Measurements from ENCODE around the gene CES3. TPM values are rescaled to one million over a fixed set of nuclear protein-coding genes. Genes with fewer than 3 reads are reported as not detected.

Gene CES3
- total and polyA plus RNA-seq, 9 of the 15 experiments (the other 6 are each of a cell fraction or from before 2014, with no cell fraction given): 0.06 to 2.2 (median 0.68) TPM

- TF ChIP-seq CREB5 (CRISPR knock-in tag; IDR thresholded peaks at IDR 0.05): no peak
- no peak for TF ChIP-seq ARNT (IDR thresholded peaks at IDR 0.05)
- TF ChIP-seq E2F1 (CRISPR knock-in tag; IDR thresholded peaks at IDR 0.05): no peak
- TF ChIP-seq CEBPG (CRISPR knock-in tag; IDR thresholded peaks at IDR 0.05): no peak
- no peak for TF ChIP-seq CEBPG (tag; conservative IDR thresholded peaks at IDR 0.05 in 1 of 2, IDR thresholded peaks at IDR 0.05 in 1 of 2)
- no peak for TF ChIP-seq NKRF (IDR thresholded peaks at IDR 0.05; ENCODE audit: borderline replicate concordance)
- peak; percentile 57; the same call in 1 of the 2 replicates for TF ChIP-seq ZEB2 (IDR thresholded peaks at IDR 0.05)
- TF ChIP-seq BRF2 (IDR thresholded peaks at IDR 0.05; ENCODE audit: borderline replicate concordance, insufficient read depth, insufficient read length): no peak
- no peak for TF ChIP-seq ZNF274 (IDR thresholded peaks at IDR 0.05; ENCODE audit: borderline replicate concordance, low read depth, low read length)
- TF ChIP-seq ESRRA (IDR thresholded peaks at IDR 0.05; ENCODE audit: borderline replicate concordance, low read depth): 0 out of 2 replicates have a peak, but pooled peaks have one; percentile 24
- no peak for TF ChIP-seq POU5F1 (IDR thresholded peaks at IDR 0.05; ENCODE audit: borderline replicate concordance, low read depth, low read length, partially characterized antibody)
- no peak for TF ChIP-seq CHD1 (IDR thresholded peaks at IDR 0.05; ENCODE audit: low read length)
- no peak for TF ChIP-seq ZNF184 (CRISPR knock-in tag; IDR thresholded peaks at IDR 0.05)
- no peak for TF ChIP-seq KHSRP (IDR thresholded peaks at IDR 0.05)
- TF ChIP-seq ATF4 (CRISPR knock-in tag; IDR thresholded peaks at IDR 0.05): no peak
- no peak for TF ChIP-seq SMAD4 (CRISPR knock-in tag; conservative IDR thresholded peaks at IDR 0.05)
- TF ChIP-seq ZSCAN29 (IDR thresholded peaks at IDR 0.05): no peak
- TF ChIP-seq TOE1 (IDR thresholded peaks at IDR 0.05; ENCODE audit: borderline replicate concordance): no peak
- 0 out of 2 replicates have a peak, but pooled peaks have one; percentile 22 for TF ChIP-seq TOE1 (CRISPR knock-in tag; IDR thresholded peaks at IDR 0.05; ENCODE audit: borderline replicate concordance, low read depth)
These were observed 16.5 kb downstream of the CES3 start (continued) for GRCh38 chr16:66977341-66978113.

All from K562 (cell line).